GM18873 (cell line): Measurements from ENCODE around the gene PRAC2.

ENCODE experiments used
- ATAC-seq: cut with Tn5 transposase; IDR thresholded peaks from one replicate; pipeline ENCODE4 v1.9.1; 2021; ENCODE audit warnings: mild to moderate bottlenecking, moderate library complexity, moderate number of reproducible peaks; ENCODE audit not compliant: unreplicated experiment, low FRiP score

The PRAC2 gene

DNA sequence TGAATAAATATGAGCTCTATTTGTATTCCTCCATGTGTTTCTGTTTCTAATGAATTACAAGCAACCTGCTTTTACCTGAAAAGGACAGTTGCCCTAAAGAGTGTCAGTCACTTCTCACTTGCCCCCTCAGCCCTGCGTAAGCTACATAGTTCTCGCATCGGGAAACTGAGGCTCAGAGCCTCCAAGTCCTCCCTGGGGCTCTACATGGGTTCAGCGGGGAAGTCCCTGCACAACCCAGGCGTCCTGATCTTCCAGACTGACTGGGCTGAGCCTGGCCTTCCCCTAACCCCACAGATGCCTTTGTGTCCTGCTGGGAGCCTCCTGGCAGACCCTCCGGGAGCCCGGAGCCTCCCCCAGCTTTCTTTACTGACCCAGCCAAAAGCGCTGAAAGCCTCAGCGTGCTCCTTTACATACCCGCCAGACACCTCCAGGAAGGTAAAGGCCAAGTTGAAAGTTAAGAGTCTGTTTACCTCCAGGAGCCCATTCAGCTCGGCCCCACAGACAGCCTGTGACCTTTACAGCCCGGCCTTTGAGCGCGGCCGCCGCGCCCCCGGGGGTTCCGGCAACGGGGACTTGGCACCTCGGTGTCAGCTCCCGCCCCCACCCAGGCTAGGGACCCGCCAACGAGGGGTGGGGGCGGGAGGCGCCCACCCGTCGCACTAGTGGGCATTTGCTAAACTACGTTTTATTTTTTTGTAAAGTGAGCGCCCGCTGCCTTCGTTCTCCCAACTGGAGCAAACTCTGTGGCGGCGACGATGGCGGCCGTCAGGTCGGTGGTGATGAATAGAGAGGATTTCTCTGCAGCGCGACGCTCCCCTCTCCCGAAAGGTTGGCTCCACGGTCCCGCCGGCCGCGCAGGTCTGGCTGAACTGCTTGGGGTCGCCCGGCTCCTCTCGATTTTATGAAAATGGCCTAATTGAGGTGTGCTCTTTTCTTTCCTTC is 10.0 kb downstream of the PRAC2 start:
- no peak for ATAC-seq

DNA sequence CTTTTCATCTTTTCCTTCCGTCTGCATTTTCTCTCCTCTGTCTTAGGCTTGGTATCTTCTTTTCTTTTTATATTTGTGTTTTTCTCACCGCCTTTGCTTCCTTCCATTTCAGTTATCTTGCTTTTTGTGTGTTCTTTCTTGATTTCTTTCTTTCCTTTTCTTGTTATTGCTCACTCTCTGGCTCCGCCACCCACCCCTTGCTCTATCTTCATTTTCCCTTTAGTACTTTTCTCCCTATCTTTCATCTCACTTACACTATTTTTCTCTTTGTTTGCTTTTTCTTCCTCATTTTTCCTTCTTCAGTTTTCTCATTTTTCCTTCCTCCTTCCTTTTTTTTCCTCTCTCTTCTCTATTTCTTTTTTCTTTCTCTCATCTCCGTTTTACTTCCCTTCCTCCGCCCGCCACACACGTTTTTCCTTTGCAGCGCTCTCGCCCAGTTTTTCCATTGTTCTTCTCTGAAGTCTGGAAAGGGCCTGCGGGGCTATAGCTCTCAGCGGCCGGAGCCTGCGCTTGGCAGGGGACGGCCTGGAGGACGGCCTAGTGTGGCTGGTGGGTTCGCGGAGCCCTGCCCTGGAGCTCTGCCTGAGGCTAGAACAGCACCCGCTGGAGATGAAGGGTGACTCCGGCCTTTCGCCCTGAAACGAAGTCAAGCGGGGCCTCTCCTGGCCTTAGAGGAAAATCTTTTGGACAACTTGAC is 10.8 kb downstream of the PRAC2 start:
- no peak for ATAC-seq

DNA sequence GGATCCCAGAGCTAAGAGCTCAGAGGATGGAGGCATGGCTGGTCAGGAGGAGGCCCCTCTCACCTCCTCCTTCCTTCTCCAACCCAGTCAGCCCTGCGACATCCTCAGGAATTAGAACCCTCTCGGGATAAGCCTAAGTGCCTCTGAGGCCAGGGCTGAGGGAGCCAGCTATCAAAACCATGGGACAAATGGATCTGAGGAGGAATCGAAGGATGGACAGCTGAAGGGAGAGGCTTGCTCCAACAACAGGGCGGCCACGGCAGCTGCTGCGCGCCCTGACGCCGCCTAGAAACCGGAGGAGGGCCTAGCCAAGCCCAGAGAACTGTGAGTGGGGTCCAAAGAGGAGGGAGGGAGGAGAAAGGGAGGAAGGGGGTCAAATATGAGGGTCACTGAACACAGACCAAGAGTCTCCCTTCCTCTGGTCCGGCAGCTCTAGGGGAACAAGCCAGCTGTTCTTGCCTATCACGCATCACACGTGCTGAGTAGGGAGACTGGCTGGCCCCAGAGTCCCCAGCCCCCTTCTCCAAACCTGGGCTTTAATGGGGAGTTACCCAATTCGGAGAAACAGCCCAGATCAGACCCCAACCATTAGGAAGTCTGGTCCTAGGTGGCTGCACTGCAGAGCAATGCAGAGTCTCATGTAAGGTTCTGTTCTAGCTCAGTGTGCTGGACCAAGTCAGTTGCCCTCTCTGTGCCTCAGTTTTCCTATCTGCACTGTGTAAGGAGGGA is 11.5 kb downstream of the PRAC2 start:
- no peak for ATAC-seq

GRCh38 chr17:48735062-48735351 is 12.0 kb downstream of the PRAC2 start:
- no peak for ATAC-seq

DNA sequence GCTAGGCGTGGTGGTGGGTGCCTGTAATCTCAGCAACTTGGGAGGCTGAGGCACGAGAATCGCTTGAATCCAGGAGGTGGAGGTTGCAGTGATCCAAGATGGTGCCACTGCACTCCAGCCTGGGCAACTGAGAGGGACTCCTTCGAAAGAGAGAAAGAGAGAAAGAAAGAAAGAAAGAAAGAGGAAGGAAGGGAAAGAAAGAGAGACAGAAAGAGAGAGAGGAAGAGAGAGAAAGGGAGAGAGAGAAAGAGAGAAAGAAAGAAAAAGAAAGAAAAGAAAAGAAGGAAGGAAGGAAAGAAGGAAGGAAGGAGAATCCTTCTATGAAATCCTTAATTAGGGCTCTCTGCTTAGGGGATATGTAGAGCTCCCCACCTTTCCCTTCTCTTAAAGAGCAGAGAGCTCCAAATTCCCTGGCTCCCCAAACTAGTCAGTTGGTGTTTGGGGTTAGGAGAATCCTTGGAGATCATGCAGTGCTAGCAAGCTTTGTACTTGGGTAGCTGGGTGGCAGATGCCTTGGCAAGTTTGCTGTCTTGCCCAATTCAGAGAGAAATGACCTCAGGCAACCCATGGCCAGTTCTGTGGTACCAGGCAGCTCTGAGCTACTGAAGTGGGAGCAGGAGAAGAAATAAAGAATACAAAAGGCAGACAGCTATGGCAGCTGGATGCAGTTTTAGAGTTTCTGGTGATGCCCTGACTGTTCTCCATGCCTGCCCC is 14.5 kb downstream of the PRAC2 start:
- no peak for ATAC-seq

- no peak for ATAC-seq
Measured at GRCh38 chr17:48738424-48738802, 15.4 kb downstream of the PRAC2 start.

DNA sequence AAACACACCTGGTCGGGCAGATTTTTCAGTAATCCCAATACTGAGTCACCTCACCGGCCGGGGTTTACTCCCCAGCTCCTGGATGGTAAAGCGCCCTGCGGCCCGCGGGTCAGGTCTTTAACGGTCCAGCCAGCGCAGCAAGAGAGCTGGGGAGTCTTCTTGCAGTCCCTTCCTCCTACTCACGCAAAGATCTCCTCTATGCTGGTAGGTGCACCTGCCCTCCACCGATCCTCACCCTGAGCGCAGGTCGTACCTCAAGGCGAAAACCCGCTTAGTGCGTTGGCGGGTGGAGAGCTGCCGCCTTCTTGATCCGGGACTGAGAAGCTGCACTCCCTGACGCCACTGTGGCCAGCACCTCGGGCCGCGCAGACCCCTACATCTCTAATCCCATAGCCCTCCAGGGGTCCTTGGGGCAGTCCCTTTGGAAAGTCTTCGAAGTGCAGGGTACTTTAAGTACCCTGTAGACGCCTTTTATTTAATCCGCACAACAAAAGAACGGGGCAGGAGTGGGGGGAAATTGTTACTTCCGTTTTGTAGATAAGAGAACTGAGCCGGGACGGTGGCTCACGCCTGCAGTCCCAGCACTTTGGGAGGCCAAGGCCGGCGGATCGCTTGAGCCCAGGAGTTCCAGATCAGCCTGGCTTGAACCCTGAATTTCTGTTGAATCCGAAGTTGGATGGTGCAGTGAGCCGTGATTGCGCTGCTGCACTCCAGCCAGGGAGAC is 16.0 kb downstream of the PRAC2 start:
- ATAC-seq, result no peak

- ATAC-seq, result no peak
Measured at GRCh38 chr17:48740537-48740936, 17.6 kb downstream of the PRAC2 start.

DNA sequence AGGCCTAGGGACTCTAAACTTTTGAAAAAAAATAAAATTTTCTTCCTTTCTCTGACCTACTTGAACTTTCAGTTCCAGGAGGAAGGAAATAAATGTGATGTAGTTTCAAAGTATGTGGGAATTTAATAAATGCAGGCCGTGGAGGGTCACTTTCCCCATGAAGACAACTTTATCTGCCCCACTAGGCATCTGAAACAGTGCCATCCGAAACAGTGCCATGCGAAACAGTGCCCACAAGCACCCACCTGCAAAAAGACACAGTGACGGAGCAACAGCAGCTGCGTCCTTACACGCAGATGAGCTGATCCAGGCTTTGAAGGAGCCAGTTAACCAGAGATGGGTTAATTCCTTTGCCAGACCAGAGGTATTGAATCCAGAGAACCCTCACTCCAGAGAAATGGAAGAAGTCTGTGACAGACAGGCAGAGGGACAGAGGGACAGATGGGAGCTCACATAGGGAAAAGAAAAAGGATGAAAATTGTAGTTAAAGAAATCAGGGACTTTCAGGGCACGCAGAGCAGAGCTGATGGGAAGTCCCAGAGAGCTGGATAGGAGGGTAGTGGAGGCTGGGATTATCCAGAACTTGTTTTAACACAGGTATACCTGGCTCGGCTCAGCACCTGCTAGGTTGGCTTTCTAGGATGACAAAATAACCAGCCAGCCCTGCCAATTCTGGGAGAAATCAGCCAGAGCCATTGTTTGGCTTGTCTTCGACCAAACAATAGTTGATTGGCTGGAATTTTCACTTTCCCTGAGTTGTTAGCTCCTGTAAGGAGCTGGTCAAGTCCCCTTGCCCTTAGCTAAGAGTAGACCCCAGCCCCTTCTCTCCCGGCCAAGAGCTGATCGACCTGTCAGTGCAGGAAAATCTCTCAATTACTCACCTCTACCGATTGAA is 22.6 kb downstream of the PRAC2 start:
- ATAC-seq, result no peak

DNA sequence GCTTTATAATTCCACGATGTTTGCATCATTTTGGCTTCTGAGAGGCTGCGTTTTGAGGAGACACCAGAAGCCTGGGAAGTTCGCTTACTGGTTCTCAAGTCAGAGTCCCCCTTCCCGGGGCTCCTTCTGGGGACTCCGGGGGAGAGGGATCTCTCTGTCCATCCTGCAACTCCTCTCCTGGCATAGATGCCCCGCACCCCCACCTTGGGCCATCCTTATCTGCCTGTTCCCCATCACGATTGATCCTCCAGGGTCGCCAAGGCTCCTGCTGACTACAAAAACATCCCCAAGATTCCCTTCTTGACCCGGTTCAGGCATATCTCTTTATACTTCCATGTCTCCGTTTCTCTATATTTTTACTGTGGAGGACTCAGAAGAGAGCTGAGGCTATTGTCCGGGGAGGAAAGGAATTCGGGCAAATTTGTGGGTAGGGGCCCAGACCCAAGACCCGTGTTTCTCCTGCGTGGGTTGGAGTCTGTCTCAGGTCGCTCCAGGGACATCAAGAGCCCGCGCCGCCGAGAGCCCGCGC is 24.0 kb downstream of the PRAC2 start:
- no peak for ATAC-seq

DNA sequence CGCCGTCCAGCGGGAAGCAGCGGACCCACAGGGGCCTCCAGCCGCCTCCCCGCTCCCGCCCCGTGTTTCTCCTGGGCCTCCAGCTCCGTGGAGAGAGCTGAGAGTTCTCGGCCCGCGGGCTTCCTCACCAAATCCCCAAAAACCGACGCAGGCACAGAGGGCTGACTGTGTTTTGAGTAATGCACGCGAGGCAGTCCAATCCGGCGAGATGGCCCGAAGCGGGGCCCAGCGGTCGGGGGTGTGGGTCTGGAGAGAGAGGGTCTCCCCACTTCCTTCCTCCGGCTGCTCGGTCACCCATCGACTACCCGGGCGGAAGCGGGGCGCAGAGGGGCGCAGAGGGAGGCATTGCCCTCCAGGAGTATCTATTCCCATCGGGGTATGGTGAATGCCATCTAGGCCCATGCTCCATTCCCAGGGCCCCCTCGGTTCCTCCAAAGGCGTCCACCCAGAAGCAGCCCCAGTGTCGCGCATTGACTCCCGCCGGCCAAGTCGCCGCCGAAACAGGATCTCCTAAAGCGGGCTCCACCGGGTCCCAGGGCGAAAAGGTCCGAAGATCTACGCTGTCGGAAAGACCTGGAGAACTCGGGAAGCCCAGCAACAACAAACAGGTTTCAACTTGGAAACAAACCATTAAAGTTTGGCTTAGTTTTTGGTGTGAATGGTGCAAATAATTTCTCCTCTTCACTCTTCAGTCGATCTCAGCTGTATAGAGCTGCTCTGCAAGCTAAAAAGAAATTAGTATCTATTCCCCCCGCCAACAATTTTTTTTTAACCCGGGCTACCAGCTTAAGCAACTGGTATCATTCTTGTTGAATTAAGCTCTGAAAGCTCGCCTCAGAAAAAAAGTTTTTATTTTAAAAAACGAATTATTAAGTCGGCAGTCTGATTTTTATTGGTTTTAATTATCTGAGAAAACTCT is 24.7 kb downstream of the PRAC2 start:
- ATAC-seq, result no peak

DNA sequence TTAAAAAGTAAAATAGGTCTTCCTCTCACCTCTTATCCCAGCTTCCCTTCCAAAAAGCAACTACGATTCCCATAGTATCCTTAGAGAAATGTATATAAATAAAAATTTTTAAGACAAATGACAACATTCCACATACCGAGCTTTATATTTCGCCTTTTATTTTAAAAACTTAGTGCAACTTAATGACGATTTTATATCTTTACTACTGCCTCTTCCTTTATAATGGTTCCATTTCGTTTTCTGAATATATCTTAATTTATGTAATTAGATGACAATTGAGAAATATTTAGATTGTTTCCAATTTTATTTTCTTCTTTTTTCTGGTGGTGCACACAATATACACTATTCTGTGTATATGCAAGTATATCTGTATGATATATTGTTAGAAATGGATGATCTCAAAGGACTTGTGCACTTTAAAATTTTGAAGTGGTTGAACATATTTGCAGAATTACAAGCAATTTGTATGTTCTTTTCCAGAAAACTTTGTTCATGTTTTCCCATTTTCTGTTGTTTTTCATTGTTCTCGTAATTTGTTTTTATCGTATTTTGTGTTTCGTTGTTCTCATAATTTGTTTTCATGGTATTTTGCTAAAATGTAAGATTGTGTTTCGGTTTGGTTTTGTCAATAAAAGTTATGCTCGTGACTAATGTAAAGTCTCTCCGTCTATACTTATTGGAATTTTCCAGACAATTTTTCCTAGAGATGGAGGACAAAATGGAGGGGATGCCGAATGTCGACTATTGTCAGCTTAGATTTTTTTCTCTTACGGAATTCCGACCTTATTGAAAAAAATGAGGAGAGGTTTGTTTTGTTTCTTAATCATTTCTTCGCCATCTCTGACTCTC is 26.0 kb downstream of the PRAC2 start:
- ATAC-seq, result no peak

DNA sequence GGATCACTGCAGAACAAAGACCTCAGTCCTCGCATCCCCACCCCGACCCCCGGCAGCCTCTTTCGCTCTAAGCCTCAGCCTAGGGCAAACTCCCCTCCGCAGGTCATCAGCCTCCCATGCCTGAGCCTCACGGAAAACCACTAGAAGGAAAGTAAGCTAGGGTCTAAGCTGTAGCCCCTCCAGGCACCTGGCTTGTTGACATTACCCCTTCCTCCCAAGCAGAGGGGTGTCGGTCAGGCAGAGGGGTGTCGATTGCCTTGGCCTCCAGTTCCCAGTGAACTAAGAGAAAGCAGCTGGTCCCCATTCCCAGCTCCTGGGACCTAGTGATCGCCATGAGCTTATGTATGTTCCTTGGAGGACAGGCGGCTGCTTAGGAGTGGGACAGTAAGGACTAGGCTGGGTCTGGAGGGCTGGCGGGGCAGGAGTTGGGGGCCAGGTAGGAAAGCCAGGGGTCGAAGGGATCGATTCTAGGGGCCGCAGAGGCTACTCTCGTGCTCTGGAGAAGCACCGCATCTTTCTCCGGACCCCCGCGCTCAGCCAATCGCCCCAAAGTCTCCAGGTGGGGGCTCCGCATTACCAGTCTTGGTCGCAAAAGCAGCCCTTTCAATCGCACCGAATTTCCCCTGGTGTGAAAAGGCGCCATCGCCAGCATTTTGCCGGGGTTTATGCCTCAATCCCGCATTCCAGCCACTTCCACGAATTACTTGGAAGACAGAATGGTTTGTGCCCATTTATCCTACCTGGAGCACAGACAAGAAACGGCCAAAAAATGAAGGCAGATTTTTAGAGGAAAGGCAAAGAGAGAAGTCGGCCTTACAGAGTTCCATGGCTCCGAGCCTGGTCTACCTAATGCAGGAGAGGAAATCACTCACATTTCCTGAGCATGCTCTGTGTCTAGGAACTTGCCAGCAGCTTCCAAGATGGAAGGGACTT is 26.9 kb downstream of the PRAC2 start:
- ATAC-seq, result no peak

GRCh38 chr17:48751172-48751571 is 28.2 kb downstream of the PRAC2 start:
- no peak for ATAC-seq

DNA sequence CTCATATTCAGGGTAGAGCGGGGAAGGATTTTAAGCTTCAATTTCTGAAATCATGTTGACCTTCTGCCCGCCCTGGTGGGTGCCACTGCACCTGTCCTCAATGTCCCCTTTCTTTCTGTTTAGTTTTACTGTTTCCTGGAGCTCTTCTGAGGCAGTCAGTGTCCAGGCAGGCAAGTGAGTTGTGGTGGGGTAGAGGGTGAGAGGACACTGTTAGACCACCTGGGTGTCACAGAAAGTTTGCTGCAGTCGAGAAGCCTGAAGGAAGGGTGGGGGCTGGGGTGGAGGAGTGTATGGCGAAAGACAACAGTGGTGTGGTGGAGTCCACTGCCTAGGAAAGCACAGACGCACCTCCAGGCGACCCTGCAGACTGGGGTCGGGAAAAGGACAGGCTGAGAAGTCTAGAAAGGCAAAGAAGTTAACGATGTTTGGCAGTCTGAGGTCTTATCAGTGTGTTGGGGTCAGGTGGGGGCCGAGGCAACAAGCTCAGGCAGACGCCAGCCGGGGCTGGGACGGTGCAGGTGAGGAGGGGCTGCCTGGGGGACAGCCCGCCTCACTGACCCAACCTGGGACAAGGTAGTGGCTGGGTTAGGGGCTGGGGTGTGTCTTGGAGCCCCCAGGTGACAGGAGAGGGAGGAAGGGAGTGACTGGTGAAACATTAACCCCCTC is 28.9 kb downstream of the PRAC2 start:
- ATAC-seq, result no peak
